ENCODE results near the gene LDB2.

Gene LDB2

DNA sequence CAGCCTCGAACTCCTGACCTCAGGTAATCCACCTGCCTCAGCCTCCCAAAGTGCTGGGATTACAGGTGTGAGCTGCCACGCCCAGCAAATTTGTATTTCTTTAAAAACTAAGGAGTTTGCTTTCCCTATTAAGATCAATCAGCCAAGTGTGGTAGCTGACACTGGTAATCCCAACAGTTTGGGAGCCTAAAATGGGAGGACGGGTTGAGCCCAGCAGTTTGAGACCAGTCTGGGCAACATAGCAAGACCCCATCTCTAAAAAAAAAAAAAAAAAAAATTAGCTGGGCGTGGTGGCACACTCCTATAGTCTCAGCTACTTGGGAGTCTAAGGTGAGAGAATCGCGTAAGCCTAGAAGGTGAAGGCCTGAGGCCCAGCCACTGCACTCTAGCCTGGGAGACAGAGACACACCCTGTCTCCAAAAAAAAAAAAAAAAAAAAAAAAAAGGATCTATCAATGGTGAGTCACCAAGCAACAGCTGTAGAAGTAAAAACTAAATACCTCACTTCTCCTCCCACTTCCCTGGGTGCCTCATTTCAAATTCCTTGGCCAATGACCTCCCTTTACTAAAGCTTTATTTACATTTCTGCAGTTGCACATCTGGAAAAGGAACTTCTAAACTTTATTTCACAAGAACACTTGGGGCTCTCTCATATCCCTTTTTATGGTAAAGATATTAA, 54.5 kb downstream of the LDB2 start:
- no peak for FAIRE-seq

DNA sequence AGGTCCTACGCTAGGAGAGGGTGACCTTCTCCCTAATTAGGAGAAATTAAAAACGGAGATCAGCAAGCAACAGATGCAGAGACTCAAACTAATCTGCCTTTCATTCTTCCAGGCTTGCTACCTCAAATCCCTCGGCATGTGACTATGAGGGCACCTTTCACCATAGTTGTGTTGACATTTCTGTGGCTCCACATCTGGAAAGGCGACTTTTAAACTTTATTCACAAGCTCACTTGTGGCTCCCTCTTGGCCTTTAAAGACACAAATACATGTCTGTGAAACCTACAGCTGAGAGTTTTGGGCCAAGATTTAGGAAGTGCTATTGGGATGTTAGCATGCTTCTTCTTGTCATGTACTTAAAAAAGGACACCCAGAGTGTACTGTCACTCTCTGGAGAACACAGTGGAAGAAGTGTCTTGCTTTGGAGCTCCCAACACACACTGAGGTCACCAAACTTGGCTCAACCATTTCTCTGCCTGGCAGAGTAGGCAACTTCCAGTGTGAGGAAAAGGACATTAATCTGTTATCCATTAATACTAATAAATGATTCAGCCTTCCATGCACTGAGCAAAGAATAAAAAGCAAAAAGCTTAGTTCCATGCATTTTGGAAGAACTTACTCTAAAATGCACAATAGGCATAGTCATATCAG, 60.1 kb downstream of the LDB2 start:
- no peak for FAIRE-seq

DNA sequence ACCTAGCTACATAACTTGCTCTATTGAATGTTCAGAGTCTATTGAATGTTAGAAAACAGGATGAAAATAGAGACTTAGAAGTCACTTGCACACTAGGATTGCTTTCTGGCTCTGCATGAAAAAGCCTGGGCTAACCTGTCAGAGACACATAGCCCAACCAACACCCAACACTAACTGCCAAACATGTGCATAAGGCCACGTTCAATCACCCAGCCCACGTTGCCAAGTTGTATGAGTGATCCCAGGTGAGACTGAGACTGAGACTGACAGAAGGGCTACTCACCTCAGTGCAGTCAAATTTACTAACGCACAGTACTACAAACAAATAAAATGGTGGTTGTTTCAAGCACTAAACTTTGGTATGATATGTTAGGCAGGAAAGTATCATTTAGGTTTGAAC, 61.0 kb downstream of the LDB2 start:
- FAIRE-seq, result no peak

DNA sequence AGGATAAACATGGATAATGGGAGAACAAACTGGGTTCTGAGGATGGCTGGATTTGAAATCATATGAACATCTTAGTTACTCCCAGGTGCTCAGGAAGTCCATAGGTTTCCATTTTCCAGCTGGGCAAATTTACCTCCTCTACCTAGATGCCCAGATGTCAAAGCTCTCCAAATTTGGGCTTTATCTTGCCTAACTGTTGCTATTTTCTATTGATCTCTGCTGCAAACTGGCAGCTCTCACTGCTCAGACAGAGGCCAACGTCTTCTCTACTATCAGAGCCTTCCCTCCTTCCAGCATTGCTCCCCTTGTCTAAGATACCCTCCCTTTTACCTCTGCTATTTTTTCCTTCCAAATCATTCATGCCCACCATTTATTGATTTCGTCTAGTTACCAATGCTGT, 62.1 kb downstream of the LDB2 start:
- no peak for FAIRE-seq

DNA sequence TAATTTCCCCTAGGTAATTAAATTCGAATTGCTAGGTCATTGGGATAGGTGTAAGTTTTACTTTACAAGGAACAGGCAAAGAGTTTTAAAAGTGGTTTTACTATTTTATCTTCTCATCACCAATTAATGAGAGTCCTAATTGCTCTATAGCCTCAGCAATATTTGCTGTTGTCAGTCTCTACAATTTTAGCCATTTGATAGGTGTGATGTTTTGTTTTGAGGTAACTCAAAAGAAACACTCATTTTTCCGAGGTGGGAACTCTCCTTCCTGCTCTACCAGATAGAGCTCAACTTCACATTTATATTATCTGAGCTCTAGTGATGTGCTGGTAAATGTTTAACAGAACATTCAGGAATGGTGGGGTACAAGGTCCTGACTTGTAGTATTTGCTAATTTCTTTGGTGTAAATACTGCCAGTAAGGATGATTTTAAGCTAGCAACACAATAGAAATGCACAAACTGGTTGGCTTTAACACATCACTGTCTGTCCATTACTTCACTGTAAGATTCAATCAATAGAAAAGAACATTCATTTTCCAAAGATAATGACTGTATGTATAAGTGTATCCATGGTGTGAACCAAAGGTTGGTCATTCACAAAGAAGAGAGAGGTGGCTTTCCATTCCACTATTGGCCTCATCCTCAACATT, 62.7 kb downstream of the LDB2 start:
- no peak for FAIRE-seq

DNA sequence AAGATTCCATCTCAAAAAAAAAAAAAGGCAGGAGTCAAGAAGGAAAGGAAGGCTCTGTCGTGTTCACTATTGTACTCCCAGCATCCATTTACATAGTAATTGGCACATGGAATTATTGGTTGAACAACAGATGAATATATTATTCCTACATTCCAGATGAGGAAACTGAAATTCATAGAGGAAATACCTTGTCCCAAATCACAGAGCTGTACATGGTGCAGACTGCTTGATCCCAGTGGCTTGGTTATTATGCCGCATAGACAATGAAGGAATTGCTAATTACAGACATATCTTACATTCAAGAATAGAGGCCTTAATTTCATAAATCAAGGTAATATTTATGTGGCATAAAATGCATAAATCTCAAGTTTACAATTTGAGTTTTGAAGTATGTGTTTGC, 63.6 kb downstream of the LDB2 start:
- FAIRE-seq, result no peak

DNA sequence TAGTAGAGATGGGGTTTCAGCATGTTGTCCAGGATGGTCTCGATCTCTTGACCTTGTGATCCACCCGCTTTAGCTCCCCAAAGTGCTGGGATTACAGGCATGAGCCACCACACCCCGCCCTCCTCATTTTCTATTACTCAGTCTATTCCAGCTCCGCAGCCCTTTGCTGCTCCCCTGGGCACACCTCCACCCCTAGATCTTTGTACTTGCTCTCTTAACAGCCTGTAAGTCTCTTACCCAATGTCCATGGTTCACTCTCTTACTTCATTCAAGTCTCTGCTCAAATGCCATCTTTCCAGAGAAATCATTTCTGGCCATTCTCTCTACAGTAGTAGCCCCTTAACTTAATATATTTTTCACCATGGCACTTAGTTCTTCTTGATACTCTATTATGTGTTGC, 64.7 kb downstream of the LDB2 start:
- FAIRE-seq, result no peak

DNA sequence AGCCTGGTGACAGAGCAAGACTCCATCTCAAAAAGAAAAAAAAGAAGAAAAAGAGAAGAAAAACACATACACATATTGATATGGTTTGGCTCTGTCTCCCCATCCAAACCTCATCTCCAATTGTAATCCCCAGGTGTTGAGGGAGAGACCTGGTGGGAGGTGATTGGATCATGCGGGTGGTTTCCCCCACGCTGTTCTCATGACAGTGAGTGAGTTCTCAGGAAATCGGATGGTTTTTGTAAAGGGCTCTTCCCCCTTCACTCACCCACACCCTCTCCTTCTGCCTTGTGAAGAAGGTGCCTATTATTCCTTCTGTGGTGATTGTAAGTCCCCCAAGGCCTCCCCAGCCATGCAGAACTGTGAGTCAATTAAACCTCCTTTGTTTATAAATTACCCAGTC, 68.4 kb downstream of the LDB2 start:
- no peak for FAIRE-seq

DNA sequence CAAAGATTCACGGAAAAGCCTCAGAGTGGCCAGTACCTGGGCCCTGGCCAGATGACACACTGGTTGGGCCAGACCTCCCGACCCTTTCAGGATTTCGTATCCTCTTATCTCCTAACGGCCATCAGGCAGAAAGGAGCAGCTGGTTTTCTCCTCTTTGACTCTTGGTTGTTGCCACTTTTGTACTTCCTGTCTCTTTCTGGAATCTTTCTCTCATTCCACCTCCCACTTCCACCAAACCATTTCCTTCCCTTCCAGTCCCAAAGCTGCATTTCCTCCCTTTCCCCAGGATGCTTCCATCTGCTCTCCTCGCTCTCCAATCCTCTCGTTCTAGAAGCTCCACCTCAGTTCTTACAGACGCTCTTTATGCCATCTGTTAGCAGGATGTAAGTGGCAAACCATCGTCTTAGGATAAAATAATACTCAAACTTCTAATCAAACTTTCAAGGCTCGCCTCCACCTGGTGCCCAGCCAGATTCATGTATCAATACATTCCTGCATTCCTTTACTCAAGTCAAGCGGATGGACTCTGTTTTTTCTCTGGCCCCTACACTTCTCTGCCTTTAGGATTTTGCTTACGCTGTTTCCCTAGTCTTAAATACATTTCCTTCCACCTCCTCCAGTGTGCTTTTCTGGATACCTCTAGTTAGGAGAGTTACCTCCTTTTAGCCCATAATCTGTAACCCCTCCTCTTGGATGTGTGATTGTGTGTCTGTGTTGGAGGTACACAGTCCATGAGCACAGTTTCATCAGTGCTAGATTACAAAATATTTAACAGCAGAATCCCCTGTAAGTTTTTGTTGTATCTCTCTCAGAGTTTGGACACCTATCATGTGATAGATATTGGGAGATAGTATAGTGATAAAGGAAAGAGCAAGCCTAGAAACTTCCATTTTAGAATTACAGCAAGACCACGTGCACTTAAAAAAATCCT, 70.4 kb downstream of the LDB2 start:
- no peak for FAIRE-seq

DNA sequence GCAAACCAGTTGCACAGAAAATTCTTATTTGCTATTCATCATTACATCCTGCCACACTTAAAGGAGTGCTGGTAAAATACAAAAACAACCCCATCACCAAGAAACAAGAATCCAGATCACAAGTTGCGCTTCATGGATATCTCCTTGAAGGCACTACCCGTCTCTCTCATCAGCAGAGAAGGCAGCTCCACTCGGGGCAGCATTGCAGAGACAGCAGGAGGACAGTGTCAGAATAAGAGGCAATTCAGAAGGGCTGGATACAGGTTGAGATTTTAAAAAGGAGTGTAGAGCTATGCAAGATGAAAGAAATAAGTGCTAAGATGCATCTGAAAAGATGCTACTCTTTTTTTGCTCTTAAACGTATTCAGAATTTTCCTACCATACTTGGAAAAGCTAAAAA, 71.4 kb downstream of the LDB2 start:
- FAIRE-seq, result no peak

DNA sequence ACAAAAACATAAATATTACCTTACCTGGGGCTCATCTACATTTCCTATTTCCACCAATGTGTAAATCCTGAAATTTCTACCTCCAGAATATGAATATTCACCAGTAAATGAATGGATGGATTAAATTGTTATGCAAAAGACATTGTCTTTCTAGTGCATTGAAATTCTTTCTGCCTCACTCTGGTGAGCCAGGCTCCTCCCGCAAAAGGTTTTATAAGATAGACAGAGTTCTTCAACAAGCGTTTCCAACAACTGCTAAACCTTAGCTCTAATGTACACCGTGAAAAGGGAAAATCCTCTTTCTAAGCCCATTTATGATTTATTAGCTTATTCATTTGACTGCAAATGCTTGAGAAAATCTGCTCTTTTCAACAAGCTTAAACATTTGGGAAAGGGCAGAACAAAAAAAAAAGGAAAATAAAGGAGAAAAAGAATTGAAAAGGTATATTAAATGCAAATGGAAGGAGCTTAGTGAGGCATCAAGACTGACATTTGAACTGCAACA, 72.0 kb downstream of the LDB2 start:
- FAIRE-seq, result no peak

DNA sequence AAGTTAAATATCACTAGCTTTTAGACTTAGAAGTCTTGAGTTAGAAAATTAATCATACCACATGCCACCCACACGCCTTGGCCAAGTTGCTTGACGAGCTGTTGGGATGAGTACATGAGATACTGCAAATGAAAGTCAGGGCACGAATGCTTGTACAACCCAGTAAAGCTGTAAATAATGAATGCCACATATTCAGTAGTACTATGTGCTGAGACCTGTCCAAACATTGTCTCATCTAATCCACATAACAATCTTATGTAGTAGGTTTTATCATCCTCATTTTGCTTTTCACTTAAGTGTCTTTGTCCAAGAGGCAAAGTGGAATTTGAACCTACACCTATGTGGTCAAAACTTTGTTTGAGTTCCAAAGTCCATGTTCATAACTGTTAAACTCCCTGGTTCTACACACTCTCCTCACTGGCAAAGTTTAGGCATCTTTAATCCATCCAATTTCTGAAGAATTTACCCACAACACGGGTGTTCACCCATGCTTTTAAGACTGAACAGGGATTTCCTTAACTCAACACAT, 74.1 kb downstream of the LDB2 start:
- no peak for FAIRE-seq

DNA sequence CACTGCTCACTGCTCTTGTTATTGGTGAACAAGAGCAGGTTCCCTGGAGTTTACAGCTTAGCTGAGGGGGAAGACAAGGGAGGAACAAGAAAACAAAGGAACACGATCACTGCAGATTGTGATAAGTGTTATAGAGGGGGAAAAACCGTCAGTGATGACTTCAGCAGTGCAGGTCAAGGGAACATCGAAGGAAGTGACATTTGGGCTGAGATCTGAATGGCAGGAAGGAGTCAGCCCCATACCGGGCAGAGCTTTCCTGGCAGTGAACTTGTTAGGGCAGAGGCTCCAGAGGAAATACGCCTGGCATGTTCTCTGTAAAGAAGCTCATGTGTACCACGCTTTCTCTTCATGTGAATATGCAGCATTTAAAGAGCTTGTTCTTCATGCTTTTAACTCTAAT, 78.1 kb downstream of the LDB2 start:
- FAIRE-seq, result no peak

DNA sequence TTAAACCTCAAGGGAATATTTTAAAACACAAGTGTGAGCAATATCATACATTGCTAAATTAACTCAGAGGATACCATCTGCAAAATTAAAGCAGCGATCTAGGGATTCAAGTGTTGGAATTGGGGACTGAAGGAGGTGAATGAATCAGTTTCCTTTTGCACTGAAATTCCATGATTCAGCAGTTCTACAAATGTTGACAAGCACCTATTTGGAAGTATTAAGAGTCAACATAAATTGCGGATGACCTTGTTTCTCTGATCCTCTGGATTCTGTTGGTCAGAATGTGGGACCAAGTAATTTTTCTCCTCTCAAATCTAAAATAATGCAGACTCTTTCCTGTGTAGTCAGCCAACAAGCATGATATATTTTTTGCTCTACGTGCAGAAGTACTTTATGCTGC, 78.8 kb downstream of the LDB2 start:
- FAIRE-seq, result no peak

DNA sequence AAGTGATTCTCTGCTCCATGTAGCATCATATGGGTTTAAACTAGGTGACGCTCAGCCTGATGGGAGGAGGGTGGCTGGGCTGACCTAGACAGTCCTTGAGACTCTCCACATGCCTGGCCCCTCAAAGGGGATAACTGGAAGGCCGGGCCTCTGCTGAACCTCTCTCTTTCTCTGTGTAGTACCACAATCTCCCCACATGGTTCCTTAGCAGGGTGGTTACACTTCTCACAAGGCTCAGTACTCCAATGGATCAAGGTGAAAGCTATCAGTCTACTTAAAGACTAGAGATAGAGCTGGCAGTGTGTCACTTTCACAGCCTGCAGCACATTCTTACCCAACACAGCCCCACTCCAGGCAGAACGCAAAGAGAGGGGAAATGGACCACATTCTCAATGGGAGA, 80.4 kb downstream of the LDB2 start:
- FAIRE-seq, result no peak

DNA sequence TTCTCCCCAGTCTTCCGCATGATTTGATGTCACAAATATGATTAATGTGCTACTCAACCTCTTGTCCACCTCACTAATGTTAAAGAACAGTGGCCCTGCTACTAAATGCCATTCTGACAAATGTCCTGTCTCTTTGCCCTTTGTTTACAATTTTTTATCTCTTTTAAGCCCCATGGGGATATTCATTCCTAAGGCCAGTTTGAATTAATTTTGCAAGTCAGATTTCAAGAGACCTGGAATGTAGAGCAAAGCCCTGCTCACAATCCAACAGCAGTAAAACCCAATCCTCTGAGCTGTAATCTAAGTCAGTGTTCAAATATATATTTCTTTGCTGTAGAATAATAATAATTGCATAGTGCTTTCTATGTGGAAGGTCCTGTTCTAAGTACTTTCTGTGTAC, 81.2 kb downstream of the LDB2 start:
- FAIRE-seq, result no peak

DNA sequence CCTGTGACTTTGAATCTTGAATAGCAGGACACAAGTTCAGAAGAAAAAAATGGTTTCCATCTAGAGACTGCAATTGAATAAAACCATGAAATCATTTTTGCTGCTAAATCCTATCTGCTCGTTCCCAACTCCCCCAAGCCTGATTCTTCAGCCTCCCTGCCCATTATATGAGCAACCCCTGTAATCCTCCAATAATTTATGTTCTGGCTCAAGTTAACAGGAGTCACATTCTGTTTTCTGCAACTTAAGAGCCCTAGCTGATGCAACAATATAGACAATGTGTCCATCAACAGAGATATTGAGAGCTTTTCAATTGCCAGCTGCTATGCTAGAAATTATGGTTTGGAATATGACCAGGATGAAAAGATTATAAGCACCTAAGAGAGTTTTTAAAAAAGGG, 84.1 kb downstream of the LDB2 start:
- FAIRE-seq, result no peak

DNA sequence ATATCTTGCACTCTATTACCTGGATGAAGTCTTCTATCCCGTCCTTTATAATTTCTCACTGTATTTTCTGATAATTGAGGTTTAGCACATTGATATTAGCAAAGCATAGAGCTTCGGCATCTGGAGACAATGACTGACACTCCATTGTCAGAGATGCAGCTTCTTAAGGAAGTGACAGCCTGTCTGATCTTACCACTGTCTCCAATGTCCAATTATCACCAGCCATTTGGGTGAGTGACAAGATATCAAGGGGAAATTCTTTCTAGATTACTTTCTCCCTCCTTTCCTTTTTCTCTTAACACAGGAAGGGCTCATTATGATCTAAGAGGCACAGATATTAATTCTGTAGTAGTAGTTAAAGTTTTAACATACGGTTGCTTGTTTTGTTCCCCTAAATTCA, 86.4 kb downstream of the LDB2 start:
- FAIRE-seq, result no peak

DNA sequence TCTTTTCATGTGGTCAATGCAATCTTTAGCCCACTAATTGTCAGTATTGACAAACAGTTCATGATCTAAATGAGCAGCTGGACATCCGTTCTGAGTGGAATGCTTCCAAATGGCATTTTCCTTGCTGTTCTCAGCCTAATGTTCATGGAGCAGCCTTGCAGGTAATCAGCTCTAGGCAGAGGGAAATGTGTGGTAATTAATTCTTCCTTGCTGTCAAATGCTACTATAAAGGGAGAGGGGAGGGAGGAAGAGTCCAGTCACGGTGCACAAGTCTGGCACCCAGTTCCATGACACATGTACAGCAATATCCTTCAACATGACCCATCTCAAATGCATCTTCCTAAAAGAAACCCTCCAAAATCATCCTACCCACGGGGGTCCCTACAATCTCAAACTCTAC, 88.5 kb downstream of the LDB2 start:
- FAIRE-seq, result no peak

DNA sequence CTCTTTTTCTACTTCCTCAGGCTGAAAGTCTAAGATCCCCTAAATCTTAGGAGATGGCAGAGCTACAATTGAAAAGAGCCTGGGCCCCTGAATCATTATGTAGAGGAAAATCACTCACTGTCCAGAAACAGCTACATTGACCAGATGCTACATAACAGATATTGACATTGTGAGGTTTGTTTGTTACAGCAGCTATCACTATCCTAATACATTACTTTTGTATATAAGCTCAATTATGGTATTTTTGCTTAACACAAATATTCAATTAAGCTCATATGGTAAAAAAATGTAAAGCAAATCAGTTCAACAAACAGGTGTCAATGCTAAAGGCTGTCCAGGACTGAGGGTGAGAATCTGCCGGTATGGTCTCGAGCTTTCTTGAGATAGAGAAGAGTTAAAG, 89.4 kb downstream of the LDB2 start:
- FAIRE-seq, result no peak

DNA sequence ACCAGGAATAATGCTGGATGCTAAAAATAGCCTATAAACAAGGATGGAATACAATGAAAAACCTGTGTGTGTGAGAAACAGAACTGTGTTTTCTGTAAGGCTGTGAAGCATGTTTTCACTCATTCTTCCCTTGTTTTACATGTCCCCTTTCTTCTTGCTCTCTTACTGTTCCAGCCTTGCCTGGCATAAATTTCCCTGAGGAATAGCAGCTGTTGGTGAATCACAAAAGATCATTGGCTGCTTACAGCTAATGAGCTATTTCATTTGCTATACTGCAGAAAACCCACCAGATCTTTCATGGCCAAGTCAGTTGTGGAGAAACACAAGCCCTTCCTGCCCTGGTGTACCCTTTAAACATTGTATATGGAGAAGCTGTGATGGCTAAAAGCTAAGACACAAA, 91.1 kb downstream of the LDB2 start:
- no peak for FAIRE-seq

DNA sequence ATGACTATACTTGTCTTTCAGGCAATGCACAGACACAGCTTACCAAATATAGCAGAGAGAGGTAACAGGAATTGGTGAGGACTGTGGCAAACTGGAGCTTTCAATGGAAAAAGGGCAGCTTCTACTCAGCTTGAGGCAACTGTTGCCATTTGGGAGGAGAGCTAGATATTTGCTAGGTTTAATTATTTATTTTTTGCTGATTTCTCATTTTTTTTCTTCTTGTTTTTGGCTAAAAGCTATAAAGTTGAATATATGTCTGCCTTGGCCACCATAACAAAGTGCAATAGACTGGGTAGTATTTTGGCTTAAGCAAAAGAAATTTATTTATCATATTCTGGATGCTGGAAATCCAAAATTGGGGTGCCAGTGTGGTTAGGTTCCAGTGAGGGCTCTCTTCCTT, 93.9 kb downstream of the LDB2 start:
- FAIRE-seq, result no peak

DNA sequence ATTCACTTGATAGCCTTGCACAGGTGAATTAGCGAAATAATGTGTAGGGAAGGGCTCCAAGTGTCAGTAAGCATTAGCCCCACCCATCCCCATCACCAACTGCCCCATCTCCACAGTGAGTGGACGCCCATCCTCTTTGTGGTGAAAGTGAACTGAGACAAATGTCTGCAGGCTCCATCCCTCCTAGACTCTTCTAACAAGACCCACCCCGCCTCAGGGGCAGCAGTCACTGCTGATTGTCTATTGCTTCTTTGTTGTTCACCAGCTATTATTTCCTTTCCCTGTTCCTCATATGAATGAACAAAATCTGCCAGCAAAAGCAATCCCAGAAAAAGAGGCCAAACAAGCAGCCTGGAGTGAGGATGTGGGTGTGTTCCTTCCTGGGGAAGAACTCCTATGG, 96.4 kb downstream of the LDB2 start:
- no peak for FAIRE-seq

All from TTC549 (cell line).